Pons (tissue), 1 donor: ENCODE data around the gene NPDC1.
A peak's percentile ranks its signal among the peaks of the same experiment; 100 is the strongest.

ENCODE experiments used
- DNase-seq: peaks from one replicate; pipeline ENCODE4 v3.0.0-alpha.2; 2016; ENCODE audit warnings: low spot score

NPDC1 gene

GRCh38 chr9:137025517-137025966 is 20.4 kb downstream of the NPDC1 start:
- DNase-seq, result peak; percentile 98

- peak; percentile 69 for DNase-seq
These were observed 22.4 kb downstream of the NPDC1 start for GRCh38 chr9:137023583-137023991.

- peak; percentile 22 for DNase-seq
These were observed 22.8 kb downstream of the NPDC1 start for GRCh38 chr9:137023157-137023556.

GRCh38 chr9:137022662-137023008 is 23.3 kb downstream of the NPDC1 start:
- no peak for DNase-seq

- peak; percentile 95 for DNase-seq
These were observed 23.9 kb downstream of the NPDC1 start for GRCh38 chr9:137021979-137022661.

- DNase-seq, result no peak
These were observed 24.4 kb downstream of the NPDC1 start for GRCh38 chr9:137021568-137021978.

- no peak for DNase-seq
These were observed 25.0 kb downstream of the NPDC1 start for GRCh38 chr9:137020771-137021567.

- no peak for DNase-seq
These were observed 25.9 kb downstream of the NPDC1 start for GRCh38 chr9:137019891-137020683.

- no peak for DNase-seq
These were observed 27.0 kb downstream of the NPDC1 start for GRCh38 chr9:137018761-137019559.

GRCh38 chr9:137017791-137018497 is 28.0 kb downstream of the NPDC1 start:
- DNase-seq, result no peak

- DNase-seq, result no peak
These were observed 28.9 kb downstream of the NPDC1 start for GRCh38 chr9:137017071-137017470.

- DNase-seq, result no peak
These were observed 29.5 kb downstream of the NPDC1 start for GRCh38 chr9:137016436-137016835.

- DNase-seq, result no peak
These were observed 30.0 kb downstream of the NPDC1 start for GRCh38 chr9:137015976-137016375.

GRCh38 chr9:137015540-137015930 is 30.4 kb downstream of the NPDC1 start:
- no peak for DNase-seq

- no peak for DNase-seq
These were observed 31.0 kb downstream of the NPDC1 start for GRCh38 chr9:137014776-137015539.

- DNase-seq, result no peak
These were observed 31.8 kb downstream of the NPDC1 start for GRCh38 chr9:137014166-137014565.

- no peak for DNase-seq
These were observed 32.4 kb downstream of the NPDC1 start for GRCh38 chr9:137013571-137013940.

- no peak for DNase-seq
These were observed 33.0 kb downstream of the NPDC1 start for GRCh38 chr9:137012694-137013570.

GRCh38 chr9:137011907-137012675 is 33.9 kb downstream of the NPDC1 start:
- DNase-seq, result no peak
